OCI-LY7 (cell line): Measurements from ENCODE around the gene SYTL2. TPM values are rescaled to one million over a fixed set of nuclear protein-coding genes. Genes with fewer than 3 reads are reported as not detected.

Source experiments
- BruUV-seq: library from RNA; stranded (reverse); fragments of 400-500 nt; replicated peaks from 2 replicates; lab custom pipeline; 2021; lab: Mats Ljungman, UMichigan
- CTCF ChIA-PET: fragments of 300-600 bp; sonication (Branson Sonifier 250); formaldehyde crosslinking; loops from one replicate; lab custom pipeline; 2022; ENCODE audit warnings: antibody characterized with exemption; ENCODE audit not compliant: unreplicated experiment; lab: Charles Lee
- POLR2A ChIA-PET: fragments of 300-600 bp; sonication (Branson Sonifier 250); formaldehyde crosslinking; loops from one replicate; lab custom pipeline; 2022; ENCODE audit warnings: antibody characterized with exemption; lab: Charles Lee
- DNase-seq: peaks from one replicate; pipeline ENCODE4 v3.0.0-alpha.2; 2015; ENCODE audit warnings: low spot score
- H2AFZ ChIP-seq: fragments of 200-600 bp; sonication (generic), shearing (Covaris generic); 2 replicates; pipeline ENCODE4 v1.6.1; 2014; ENCODE audit warnings: mild to moderate bottlenecking, antibody characterized with exemption, low read length, moderate library complexity
- H3K27ac ChIP-seq: fragments of 200-600 bp; sonication (generic); 2 replicates; pipeline ENCODE4 v1.5.1; 2014; ENCODE audit warnings: mixed run types, low read depth, mild to moderate bottlenecking, moderate library complexity, low read length, inconsistent platforms; ENCODE audit not compliant: poor library complexity, severe bottlenecking
- H3K36me3 ChIP-seq: fragments of 200-600 bp; sonication (generic); 2 replicates; pipeline ENCODE4 v1.6.1; 2014; ENCODE audit warnings: mild to moderate bottlenecking, antibody characterized with exemption, low read length, moderate library complexity, mixed read lengths; ENCODE audit not compliant: insufficient read depth
- H3K4me1 ChIP-seq: fragments of 200-600 bp; sonication (generic); 2 replicates; pipeline ENCODE4 v1.5.1; 2014; ENCODE audit warnings: mild to moderate bottlenecking, low read length; ENCODE audit not compliant: insufficient read depth, poor library complexity, severe bottlenecking
- H3K4me2 ChIP-seq: fragments of 200-600 bp; sonication (generic); 2 replicates; pipeline ENCODE4 v1.6.1; 2014; ENCODE audit warnings: mild to moderate bottlenecking, low read length
- H3K4me3 ChIP-seq: fragments of 200-600 bp; sonication (generic); 2 replicates; pipeline ENCODE4 v1.5.1; 2014; ENCODE audit warnings: mild to moderate bottlenecking, low read depth, low read length; ENCODE audit not compliant: poor library complexity, severe bottlenecking
- H3K79me2 ChIP-seq: fragments of 200-600 bp; sonication (generic); 2 replicates; pipeline ENCODE4 v1.6.1; 2016; ENCODE audit warnings: low read depth, mild to moderate bottlenecking, low read length, moderate library complexity, mixed read lengths; ENCODE audit not compliant: insufficient read depth
- H3K9me2 ChIP-seq: fragments of 200-600 bp; sonication (generic); 2 replicates; pipeline ENCODE4 v1.6.1; 2016; ENCODE audit warnings: mild to moderate bottlenecking, low read length, mixed read lengths; ENCODE audit not compliant: insufficient read depth
- H3K9me3 ChIP-seq: fragments of 200-600 bp; sonication (generic); 2 replicates; pipeline ENCODE4 v1.6.1; 2014; ENCODE audit warnings: mild to moderate bottlenecking, mixed run types, low read length, mixed read lengths
- H4K20me1 ChIP-seq: fragments of 200-600 bp; sonication (generic); 2 replicates; pipeline ENCODE4 v1.6.1; 2014; ENCODE audit warnings: mild to moderate bottlenecking, antibody characterized with exemption, low read length, moderate library complexity, mixed read lengths; ENCODE audit not compliant: insufficient read depth
- CTCF ChIP-seq: fragments of 200-600 bp; sonication (generic); conservative IDR thresholded peaks from 2 replicates; pipeline ENCODE4 v1.5.1; 2014; ENCODE audit warnings: mild to moderate bottlenecking, antibody characterized with exemption, low read length, moderate library complexity, mixed read lengths
- EZH2phosphoT487 ChIP-seq: fragments of 200-600 bp; sonication (generic); IDR thresholded peaks from 2 replicates; pipeline ENCODE4 v1.6.1; 2018; ENCODE audit warnings: low read depth, borderline replicate concordance, mild to moderate bottlenecking, mixed run types, antibody characterized with exemption, low read length, moderate library complexity, mixed read lengths
- intact Hi-C: fragments of 100-400 bp; cut with micrococcal nuclease; formaldehyde crosslinking; loops from one replicate; pipeline ENCODE4 v1.10.0; 2022; ENCODE audit not compliant: unreplicated experiment
- total RNA-seq, 2 experiments: library from RNA; depleted of rRNA in 1 of 2; stranded (reverse); fragments of >200 nt in 1 of 2; shearing (Covaris generic) in 1 of 2; gene quantifications; 2 replicates each; pipeline ENCODE4 v1.2.3, GENCODE V29; 2014 to 2022

Gene SYTL2
- total RNA-seq, 2 experiments from 2014 or later, result 2.6 to 5.1 TPM

DNA sequence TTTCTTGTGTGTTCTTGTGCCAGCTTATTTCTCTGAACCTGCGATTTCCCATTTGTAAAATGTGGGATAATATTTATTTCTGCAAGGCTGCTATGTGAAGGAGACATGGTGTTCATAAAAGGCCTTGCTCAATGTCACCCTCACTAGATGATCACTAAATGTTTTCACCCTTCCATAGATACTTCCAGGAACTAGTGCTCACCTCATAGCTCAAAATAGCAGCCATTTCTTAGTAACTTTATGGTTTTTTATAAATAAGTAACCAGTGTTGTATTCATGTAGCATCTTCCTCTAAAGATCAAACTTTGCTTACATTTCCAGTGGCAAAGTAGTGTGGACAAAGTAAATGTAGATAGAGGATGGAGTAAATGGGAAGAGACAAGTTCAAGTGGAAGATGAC, 23.8 kb downstream of the SYTL2 start:
- H3K4me2 ChIP-seq, result no peak overlapping the region

GRCh38 chr11:85784480-85785265, 26.3 kb downstream of the SYTL2 start:
- no peak for DNase-seq
- ChIA-PET CTCF (no interaction called here), POLR2A (no interaction called here)
- no peaks in the 10 kb centered on the region for H3K4me1 ChIP-seq
- intact Hi-C loops, result no loop called here
- no peaks in the 10 kb centered on the region for H4K20me1 ChIP-seq
- H3K27ac ChIP-seq, result no peak overlapping the region
- no peak overlapping the region for H2AFZ ChIP-seq
- no TSS peak for BruUV-seq
- H3K4me2 ChIP-seq, result no peak overlapping the region
- no peaks in the 10 kb centered on the region for H3K79me2 ChIP-seq
- no peaks in the 10 kb centered on the region for H3K9me2 ChIP-seq
- no peaks in the 10 kb centered on the region for H3K36me3 ChIP-seq
- H3K9me3 ChIP-seq, result no peaks in the 10 kb centered on the region
- TF ChIP-seq EZH2phosphoT487, result no peak
- no peak for TF ChIP-seq CTCF
- H3K4me3 ChIP-seq, result no peak overlapping the region

More for the DNA sequence above, 23.8 kb downstream of the SYTL2 start:
- Histone ChIP-seq H2AFZ (no peak overlapping the region), H3K9me3 (no peaks in the 10 kb centered on the region), H4K20me1 (no peaks in the 10 kb centered on the region), H3K79me2 (no peaks in the 10 kb centered on the region), H3K27ac (no peak overlapping the region), H3K9me2 (no peaks in the 10 kb centered on the region), H3K4me3 (no peak overlapping the region), H3K4me1 (no peaks in the 10 kb centered on the region), H3K36me3 (no peaks in the 10 kb centered on the region)
- ChIA-PET CTCF (no interaction called here), POLR2A (no interaction called here)
- intact Hi-C loops, result no loop called here
- no peak for DNase-seq
- no TSS peak for BruUV-seq
- TF ChIP-seq EZH2phosphoT487, result no peak
- TF ChIP-seq CTCF, result no peak

DNA sequence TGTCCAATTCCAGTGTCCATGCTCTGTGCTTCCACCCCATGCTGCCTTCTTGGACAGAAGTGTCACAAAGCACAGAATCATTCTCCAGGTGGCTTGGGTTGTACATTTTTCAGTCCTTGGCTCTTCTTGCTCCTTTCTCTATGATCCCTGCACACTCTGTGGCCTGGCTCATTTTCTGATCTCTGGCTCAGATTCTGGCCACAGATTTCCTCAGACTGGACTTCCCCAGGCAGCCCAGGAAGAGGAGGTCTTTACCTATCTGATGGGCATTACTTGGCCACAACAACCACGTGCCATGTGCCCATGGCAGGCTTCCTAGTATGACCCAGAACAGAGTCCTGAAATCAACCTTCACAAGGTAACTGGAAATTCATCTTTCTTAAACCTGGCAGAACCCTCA, 27.2 kb downstream of the SYTL2 start:
- no peak for DNase-seq

More for the DNA sequence above, 27.2 kb downstream of the SYTL2 start:
- Histone ChIP-seq H4K20me1 (no peaks in the 10 kb centered on the region), H3K79me2 (no peaks in the 10 kb centered on the region), H3K4me3 (no peak overlapping the region), H3K9me2 (no peaks in the 10 kb centered on the region), H3K9me3 (no peaks in the 10 kb centered on the region), H3K27ac (no peak overlapping the region), H3K4me1 (no peaks in the 10 kb centered on the region), H2AFZ (no peak overlapping the region), H3K4me2 (no peak overlapping the region), H3K36me3 (no peaks in the 10 kb centered on the region)
- no peak for TF ChIP-seq EZH2phosphoT487
- no peak for TF ChIP-seq CTCF
- intact Hi-C loops, result loop anchor here (2.0 kb wide), 1 partner anchor 63 kb away; no protein-coding TSS in a partner anchor
- CTCF ChIA-PET, result no interaction called here
- no TSS peak for BruUV-seq
- POLR2A ChIA-PET, result no interaction called here
